ENCODE results near the gene HPN. TPM values are rescaled to one million over a fixed set of nuclear protein-coding genes. Genes with fewer than 3 reads are reported as not detected.

The HPN gene
- total RNA-seq, 2 donors from 2014 or later = 0.31 TPM; not detected in 1

DNA sequence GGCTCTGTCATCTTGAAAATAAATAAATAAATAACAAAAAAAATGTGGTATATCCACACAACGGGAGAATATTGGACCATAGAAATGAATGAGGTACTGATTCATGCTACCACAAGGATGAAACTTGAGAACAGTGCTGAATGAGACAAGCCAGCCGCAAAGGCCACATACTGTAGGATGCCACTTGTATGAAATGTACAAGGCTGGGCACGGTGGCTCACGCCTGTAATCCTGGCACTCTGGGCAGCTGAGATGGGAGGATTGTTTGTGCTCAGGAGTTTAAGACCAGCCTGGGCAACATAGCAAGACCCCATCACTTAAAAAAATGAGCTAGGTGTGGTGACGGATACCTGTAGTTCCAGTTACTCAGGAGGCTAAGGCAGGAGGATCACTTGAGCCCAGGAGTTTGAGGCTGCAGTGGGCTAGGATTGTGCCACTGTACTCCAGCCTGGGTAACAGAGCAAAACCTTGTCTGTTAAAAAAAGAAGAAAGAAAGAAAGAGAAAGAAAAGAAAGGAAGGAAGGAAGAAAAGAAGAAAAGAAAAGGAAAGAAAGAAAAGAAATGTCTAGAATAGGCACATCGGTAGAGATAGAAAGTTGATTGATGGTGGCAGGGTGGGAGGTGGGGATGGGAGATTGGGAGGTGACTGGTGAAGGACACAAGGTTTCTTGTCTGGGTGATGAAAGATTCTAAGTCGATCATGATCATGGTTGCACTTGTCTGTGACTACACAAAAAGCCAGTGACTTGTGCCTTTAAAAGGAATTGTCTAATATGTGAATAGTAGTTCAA is 20.3 kb downstream of the HPN start:
- Mint-ChIP-seq H3K27ac (no peak overlapping the region), H3K27me3 (peaks cover under 1 to 1% of the 10 kb centered on the region in 2 donors)

GRCh38 chr19:35062942-35063341 is 21.4 kb downstream of the HPN start:
- Mint-ChIP-seq H3K4me3 (no peak overlapping the region), H3K27ac (no peak overlapping the region), H3K9me3 (no peaks in the 10 kb centered on the region), H3K27me3 (no peaks in the 10 kb centered on the region), H3K4me1 (ENCODE audit: low read depth in 2 of 2) (peaks cover 0 to 7% of the 10 kb centered on the region in 2 donors), H3K36me3 (no peaks in the 10 kb centered on the region)
- ATAC-seq = no peak
- no peak for DNase-seq (ENCODE audit: low spot score)

More for the DNA sequence above, 20.3 kb downstream of the HPN start:
- no peak for DNase-seq (ENCODE audit: low spot score)
- Mint-ChIP-seq H3K36me3 (no peaks in the 10 kb centered on the region), H3K4me1 (ENCODE audit: low read depth in 2 of 2) (peaks cover 0 to 3% of the 10 kb centered on the region in 2 donors), H3K4me3 (no peak overlapping the region), H3K9me3 (no peaks in the 10 kb centered on the region)
- no peak for ATAC-seq

DNA sequence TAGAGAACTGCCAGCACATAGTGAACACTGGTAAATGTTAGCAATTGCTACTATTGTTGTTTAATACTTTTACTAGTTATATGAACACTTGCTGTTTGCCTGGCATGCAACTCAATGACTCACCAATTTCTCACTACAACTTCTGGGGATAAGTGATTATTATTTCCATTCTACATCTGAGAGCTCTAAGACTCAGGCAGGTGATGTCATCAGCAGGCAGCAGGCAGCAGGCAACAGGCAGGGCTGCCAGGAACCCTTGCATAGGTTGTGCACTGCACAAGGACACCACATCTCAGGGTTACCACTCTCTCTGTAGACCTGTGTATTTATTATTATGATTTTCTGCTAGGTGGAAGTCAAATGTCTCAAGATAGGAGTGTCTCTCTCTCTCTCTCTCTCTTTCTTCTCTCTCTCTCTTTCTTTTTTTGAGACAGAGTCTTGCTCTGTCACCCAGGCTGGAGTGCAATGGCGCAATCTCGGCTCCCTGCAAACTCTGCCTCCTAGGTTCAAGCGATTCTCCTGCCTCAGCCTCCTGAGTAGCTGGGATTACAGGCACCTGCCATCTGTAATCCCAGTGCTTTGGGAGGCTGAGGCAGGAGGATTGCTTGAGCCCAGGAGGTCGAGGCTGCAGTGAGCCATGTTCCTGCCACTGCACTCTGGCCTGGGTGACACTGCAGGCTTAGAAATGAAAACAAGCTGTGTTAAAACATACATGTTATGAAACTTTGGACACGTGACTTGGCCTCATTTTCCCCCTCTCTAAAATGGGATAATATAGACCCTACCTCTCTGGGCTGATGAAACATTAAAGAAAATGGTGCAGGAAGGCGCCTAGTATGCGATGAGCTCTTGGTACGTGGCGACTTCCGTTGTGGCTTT is 22.7 kb downstream of the HPN start:
- H3K27me3 Mint-ChIP-seq = peaks cover 0 to under 1% of the 10 kb centered on the region in 2 donors
- H3K4me3 Mint-ChIP-seq = no peak overlapping the region
- H3K9me3 Mint-ChIP-seq = no peaks in the 10 kb centered on the region
- no peak for DNase-seq (ENCODE audit: low spot score)
- no peak for ATAC-seq
- peaks cover 0 to 7% of the 10 kb centered on the region in 2 donors for H3K4me1 Mint-ChIP-seq (ENCODE audit: low read depth in 2 of 2)
- no peak overlapping the region for H3K27ac Mint-ChIP-seq
- no peaks in the 10 kb centered on the region for H3K36me3 Mint-ChIP-seq

GRCh38 chr19:35065574-35065973 is 24.1 kb downstream of the HPN start:
- DNase-seq (ENCODE audit: low spot score) (no peak), ATAC-seq (no peak)
- H3K4me3 Mint-ChIP-seq = no peak overlapping the region
- H3K27ac Mint-ChIP-seq = no peak overlapping the region
- peaks cover 0 to 3% of the 10 kb centered on the region in 2 donors for H3K27me3 Mint-ChIP-seq
- H3K4me1 Mint-ChIP-seq (ENCODE audit: low read depth in 2 of 2) = peaks cover 0 to 7% of the 10 kb centered on the region in 2 donors
- no peaks in the 10 kb centered on the region for H3K9me3 Mint-ChIP-seq
- no peaks in the 10 kb centered on the region for H3K36me3 Mint-ChIP-seq

- no peaks in the 10 kb centered on the region for H3K36me3 Mint-ChIP-seq
Observed at GRCh38 chr19:35066121-35066520, 24.6 kb downstream of the HPN start.

GRCh38 chr19:35066691-35067563 is 25.4 kb downstream of the HPN start:
- Mint-ChIP-seq H3K9me3 (no peaks in the 10 kb centered on the region), H3K27ac (peak overlapping the region in 1 of 2 donors; percentile 37), H3K4me1 (ENCODE audit: low read depth in 2 of 2) (peaks cover 0 to 7% of the 10 kb centered on the region in 2 donors), H3K36me3 (no peaks in the 10 kb centered on the region), H3K27me3 (peaks cover 0 to 3% of the 10 kb centered on the region in 2 donors), H3K4me3 (no peak overlapping the region)
- peak; percentile 93 for DNase-seq (ENCODE audit: low spot score)
- peak; percentile 93 to 95 for ATAC-seq

More at GRCh38 chr19:35066121-35066520, 24.6 kb downstream of the HPN start:
- Mint-ChIP-seq H3K4me3 (no peak overlapping the region), H3K27me3 (peaks cover 0 to 3% of the 10 kb centered on the region in 2 donors), H3K27ac (no peak overlapping the region), H3K9me3 (no peaks in the 10 kb centered on the region), H3K4me1 (ENCODE audit: low read depth in 2 of 2) (peaks cover 0 to 7% of the 10 kb centered on the region in 2 donors)
- no peak for DNase-seq (ENCODE audit: low spot score)
- no peak for ATAC-seq

DNA sequence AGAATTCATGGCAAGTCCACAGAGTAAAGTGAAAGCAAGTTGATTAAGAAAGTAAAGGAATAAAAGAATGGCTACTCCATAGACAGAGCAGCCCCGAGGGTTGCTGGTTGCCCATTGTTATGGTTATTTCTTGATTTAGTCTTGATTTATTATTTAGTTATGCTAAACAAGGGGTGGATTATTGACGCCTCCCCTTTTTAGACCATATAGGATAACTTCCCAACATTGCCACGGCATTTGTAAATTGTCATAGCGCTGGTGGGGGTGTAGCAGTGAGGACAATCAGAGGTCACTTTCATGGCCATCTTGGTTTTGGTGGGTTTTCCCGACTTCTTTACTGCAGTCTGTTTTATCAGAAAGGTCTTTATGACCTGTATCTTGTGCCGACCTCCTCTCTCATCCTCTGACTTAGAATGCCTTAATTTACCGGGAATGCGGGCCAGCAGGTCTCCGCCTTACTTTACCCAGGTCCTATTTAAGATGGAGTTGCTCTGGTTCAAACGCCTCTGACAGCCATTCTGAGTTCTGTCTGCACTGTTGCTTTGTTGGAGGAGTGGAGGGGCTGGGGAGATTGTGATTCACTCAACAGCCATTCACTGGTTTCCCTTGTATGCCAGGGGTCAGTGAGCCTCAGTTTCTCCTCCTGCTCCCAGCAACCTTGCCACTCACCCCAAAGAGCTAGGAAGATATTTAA is 27.6 kb downstream of the HPN start:
- Mint-ChIP-seq H3K9me3 (no peaks in the 10 kb centered on the region), H3K36me3 (no peaks in the 10 kb centered on the region), H3K27me3 (peaks cover 0 to 3% of the 10 kb centered on the region in 2 donors)

GRCh38 chr19:35069696-35070095 is 28.2 kb downstream of the HPN start:
- ATAC-seq (no peak), DNase-seq (ENCODE audit: low spot score) (no peak)
- no peak overlapping the region for H3K4me3 Mint-ChIP-seq
- no peaks in the 10 kb centered on the region for H3K36me3 Mint-ChIP-seq
- no peaks in the 10 kb centered on the region for H3K9me3 Mint-ChIP-seq
- peaks cover 0 to 7% of the 10 kb centered on the region in 2 donors for H3K4me1 Mint-ChIP-seq (ENCODE audit: low read depth in 2 of 2)
- no peak overlapping the region for H3K27ac Mint-ChIP-seq
- peaks cover 0 to 3% of the 10 kb centered on the region in 2 donors for H3K27me3 Mint-ChIP-seq

More for the DNA sequence above, 27.6 kb downstream of the HPN start:
- Mint-ChIP-seq H3K27ac (no peak overlapping the region), H3K4me1 (ENCODE audit: low read depth in 2 of 2) (peaks cover 0 to 7% of the 10 kb centered on the region in 2 donors), H3K4me3 (no peak overlapping the region)
- peak; percentile 20 for DNase-seq (ENCODE audit: low spot score)
- ATAC-seq = no peak

GRCh38 chr19:35070471-35070870 is 28.9 kb downstream of the HPN start:
- DNase-seq (ENCODE audit: low spot score) = peak; percentile 12
- H3K4me3 Mint-ChIP-seq = no peak overlapping the region
- no peak overlapping the region for H3K27ac Mint-ChIP-seq
- H3K9me3 Mint-ChIP-seq = no peaks in the 10 kb centered on the region
- peaks cover 6% of the 10 kb centered on the region in 2 donors for H3K27me3 Mint-ChIP-seq
- no peaks in the 10 kb centered on the region for H3K36me3 Mint-ChIP-seq
- ATAC-seq = no peak
- H3K4me1 Mint-ChIP-seq (ENCODE audit: low read depth in 2 of 2) = peaks cover 0 to 10% of the 10 kb centered on the region in 2 donors

- no peaks in the 10 kb centered on the region for H3K9me3 Mint-ChIP-seq
- H3K4me3 Mint-ChIP-seq = no peak overlapping the region
- DNase-seq (ENCODE audit: low spot score) (no peak), ATAC-seq (no peak)
- H3K27ac Mint-ChIP-seq = no peak overlapping the region
- H3K27me3 Mint-ChIP-seq = peaks cover 6 to 7% of the 10 kb centered on the region in 2 donors
- H3K36me3 Mint-ChIP-seq = no peaks in the 10 kb centered on the region
- peaks cover 7 to 10% of the 10 kb centered on the region in 2 donors for H3K4me1 Mint-ChIP-seq (ENCODE audit: low read depth in 2 of 2)
Observed at GRCh38 chr19:35073516-35073915, 32.0 kb downstream of the HPN start.

- Mint-ChIP-seq H3K27me3 (peaks cover 7 to 9% of the 10 kb centered on the region in 2 donors), H3K9me3 (no peaks in the 10 kb centered on the region), H3K4me3 (no peak overlapping the region), H3K4me1 (ENCODE audit: low read depth in 2 of 2) (peaks cover 7 to 10% of the 10 kb centered on the region in 2 donors), H3K27ac (no peak overlapping the region), H3K36me3 (no peaks in the 10 kb centered on the region)
- no peak for DNase-seq (ENCODE audit: low spot score)
- ATAC-seq = peak; percentile 7 to 20
Observed at GRCh38 chr19:35073941-35074340, 32.4 kb downstream of the HPN start.

GRCh38 chr19:35074426-35075201 is 33.1 kb downstream of the HPN start:
- H3K4me3 Mint-ChIP-seq = no peak overlapping the region
- H3K27ac Mint-ChIP-seq = no peak overlapping the region
- H3K4me1 Mint-ChIP-seq (ENCODE audit: low read depth in 2 of 2) = peaks cover 7 to 10% of the 10 kb centered on the region in 2 donors
- no peak for DNase-seq (ENCODE audit: low spot score)
- no peaks in the 10 kb centered on the region for H3K36me3 Mint-ChIP-seq
- H3K9me3 Mint-ChIP-seq = no peaks in the 10 kb centered on the region
- ATAC-seq = no peak
- peaks cover 6 to 7% of the 10 kb centered on the region in 2 donors for H3K27me3 Mint-ChIP-seq

Data from natural killer cell treated with Interleukin-12 subunit alpha and Interleukin-12 subunit beta and Interleukin-15 and Interleukin-18, amount 100 ng/mL, for 72 hours (primary cell).